GM13977 (cell line): Measurements from ENCODE around the gene ARID4B.

Experiments
- DNase-seq: peaks from one replicate; pipeline ENCODE4 v3.0.0; 2012; ENCODE audit warnings: low spot score
- CTCF ChIP-seq: IDR thresholded peaks from 2 replicates; pipeline ENCODE4 v1.5.1; 2012; ENCODE audit warnings: mild to moderate bottlenecking, control low read depth; ENCODE audit not compliant: insufficient read depth; ENCODE audit errors: extremely low read depth, missing control alignments
- in situ Hi-C: fragments of 300-500 bp; cut with MboI; formaldehyde crosslinking; loops from one replicate; pipeline ENCODE4 v1.12.0; 2022; ENCODE audit warnings: low sequenced_read_pairs, low pct_unique_long_range_greater_than_20kb, mixed read lengths, inconsistent platforms; ENCODE audit not compliant: unreplicated experiment

ARID4B gene

GRCh38 chr1:235329139-235329902, 1.3 kb upstream of the ARID4B start:
- DNase-seq: peak; percentile 45
- TF ChIP-seq CTCF: peak; percentile 51
- in situ Hi-C loops: no loop called here

- TF ChIP-seq CTCF: no peak
- in situ Hi-C loops: no loop called here
- DNase-seq: peak; percentile 93
Observed at GRCh38 chr1:235328271-235329138, 526 bp upstream of the ARID4B start, which contains the start of gene GGPS1. TSS of gene GGPS1 (plus strand) at chr1:235328570. CDS start at chr1:235335265, 6,695 bp downstream.

GRCh38 chr1:235326719-235327558, 1.0 kb downstream of the ARID4B start:
- in situ Hi-C loops: no loop called here
- peak; percentile 48 for DNase-seq
- no peak for TF ChIP-seq CTCF

GRCh38 chr1:235325854-235326253, 2.1 kb downstream of the ARID4B start:
- TF ChIP-seq CTCF: no peak
- DNase-seq: no peak
- in situ Hi-C loops: no loop called here

- TF ChIP-seq CTCF: no peak
- in situ Hi-C loops: no loop called here
- no peak for DNase-seq
Observed at GRCh38 chr1:235325139-235325538, 2.8 kb downstream of the ARID4B start.

- no peak for DNase-seq
- TF ChIP-seq CTCF: no peak
- in situ Hi-C loops: no loop called here
Observed at GRCh38 chr1:235324296-235324695, 3.7 kb downstream of the ARID4B start.
